Erythroblast (primary cell): Measurements from ENCODE around the gene SDHB.

ENCODE experiments used
- GATA1 ChIP-seq: IDR thresholded peaks from 2 replicates; pipeline ENCODE4 v1.6.1; 2011; ENCODE audit warnings: low read depth, mild to moderate bottlenecking, control low read depth, low read length, moderate library complexity
- POLR2A ChIP-seq: IDR thresholded peaks from 2 replicates; pipeline ENCODE4 v1.6.1; 2011; ENCODE audit warnings: mild to moderate bottlenecking, low read length

DNA sequence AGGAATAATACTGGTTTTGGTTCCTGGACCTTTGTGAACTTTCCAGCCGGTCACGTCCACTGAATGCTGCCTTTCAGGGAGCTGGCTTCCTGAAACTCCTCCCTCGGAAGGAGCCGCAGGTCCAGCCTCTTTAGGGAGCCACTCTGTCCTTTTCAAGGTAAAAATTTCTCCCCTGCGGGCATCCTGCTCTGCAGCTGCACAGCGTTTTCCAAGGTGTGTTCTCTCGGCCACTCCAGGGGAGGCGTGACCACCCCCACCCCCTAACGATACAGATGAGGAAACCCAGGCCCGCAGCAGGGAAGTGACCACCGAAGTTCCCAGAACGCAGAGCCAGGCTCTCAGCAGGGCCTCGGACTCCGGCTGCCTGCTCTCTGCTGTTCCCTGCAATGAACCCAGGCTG, 44.0 kb upstream of the SDHB start:
- TF ChIP-seq POLR2A (no peak), GATA1 (no peak)
